Astrocyte (in vitro differentiated cells and primary cell): ENCODE results near the gene KIF15. TPM values are rescaled to one million over a fixed set of nuclear protein-coding genes. Genes with fewer than 3 reads are reported as not detected.
"Not testable (repeated sequence)": the region's sequence is repeated elsewhere in the genome, so short reads cannot be mapped to it uniquely, and the experiment has no call there.

Source experiments
- DNase-seq: peaks from one replicate; pipeline ENCODE4 v3.0.0-alpha.2; 2010; ENCODE audit warnings: low read depth
- FAIRE-seq: peaks from 2 replicates; lab custom pipeline; 2011; peaks lifted over from hg19 to GRCh38; lab: Jason Lieb, UNC
- H2AFZ ChIP-seq: 2 replicates; pipeline ENCODE4 v1.6.0; 2012; ENCODE audit warnings: low read depth, low read length, inconsistent platforms
- H3K27ac ChIP-seq: 2 replicates; pipeline ENCODE4 v1.5.1; 2011; ENCODE audit warnings: low read depth, low read length, inconsistent platforms
- H3K27me3 ChIP-seq: 2 replicates; pipeline ENCODE4 v1.6.0; 2011; ENCODE audit warnings: low read length, inconsistent platforms; ENCODE audit not compliant: insufficient read depth
- H3K36me3 ChIP-seq: 2 replicates; pipeline ENCODE4 v1.5.1; 2011; ENCODE audit warnings: low read length, inconsistent platforms; ENCODE audit not compliant: insufficient read depth
- H3K4me1 ChIP-seq: 2 replicates; pipeline ENCODE4 v1.5.1; 2011; ENCODE audit warnings: low read length, inconsistent platforms; ENCODE audit not compliant: insufficient read depth
- H3K4me2 ChIP-seq: 2 replicates; pipeline ENCODE4 v1.6.0; 2012; ENCODE audit warnings: low read length, inconsistent platforms
- H3K4me3 ChIP-seq: 2 replicates; pipeline ENCODE4 v1.5.1; 2011; ENCODE audit warnings: low read depth, mild to moderate bottlenecking, low read length, inconsistent platforms; ENCODE audit not compliant: insufficient read depth
- H3K79me2 ChIP-seq: 2 replicates; pipeline ENCODE4 v1.6.0; 2012; ENCODE audit warnings: mild to moderate bottlenecking, low read length, inconsistent platforms; ENCODE audit not compliant: insufficient read depth
- H3K9ac ChIP-seq: 2 replicates; pipeline ENCODE4 v1.6.0; 2012; ENCODE audit warnings: mild to moderate bottlenecking, low read length, inconsistent platforms
- H3K9me3 ChIP-seq: 2 replicates; pipeline ENCODE4 v1.5.1; 2012; ENCODE audit warnings: low read depth, mild to moderate bottlenecking, low read length, inconsistent platforms; ENCODE audit not compliant: insufficient read depth
- H4K20me1 ChIP-seq: 2 replicates; pipeline ENCODE4 v1.6.0; 2012; ENCODE audit warnings: low read length, inconsistent platforms; ENCODE audit not compliant: insufficient read depth
- H3K27ac Mint-ChIP-seq: one replicate; pipeline ENCODE4 v1.8.0; 2021; ENCODE audit warnings: mild to moderate bottlenecking, mixed read lengths; ENCODE audit not compliant: unreplicated experiment
- H3K27me3 Mint-ChIP-seq: one replicate; pipeline ENCODE4 v1.8.0; 2021; ENCODE audit warnings: low read depth, mixed read lengths; ENCODE audit not compliant: unreplicated experiment
- H3K36me3 Mint-ChIP-seq: one replicate; pipeline ENCODE4 v1.8.0; 2021; ENCODE audit warnings: low read depth, mixed read lengths; ENCODE audit not compliant: unreplicated experiment
- H3K4me1 Mint-ChIP-seq: one replicate; pipeline ENCODE4 v1.8.0; 2021; ENCODE audit warnings: low read depth, mixed read lengths; ENCODE audit not compliant: unreplicated experiment
- H3K4me3 Mint-ChIP-seq: one replicate; pipeline ENCODE4 v1.8.0; 2021; ENCODE audit warnings: mild to moderate bottlenecking, moderate library complexity, mixed read lengths; ENCODE audit not compliant: unreplicated experiment
- H3K9me3 Mint-ChIP-seq: one replicate; pipeline ENCODE4 v1.8.0; 2021; ENCODE audit warnings: mild to moderate bottlenecking, mixed read lengths; ENCODE audit not compliant: unreplicated experiment
- CTCF ChIP-seq: IDR thresholded peaks from 2 replicates; pipeline ENCODE4 v1.5.1; 2011; ENCODE audit warnings: low read depth, mild to moderate bottlenecking, inconsistent platforms, low read length, moderate library complexity; ENCODE audit not compliant: insufficient read depth
- EZH2 ChIP-seq: IDR thresholded peaks from 2 replicates; pipeline ENCODE4 v1.6.1; 2012; ENCODE audit warnings: mild to moderate bottlenecking, low read length, inconsistent platforms; ENCODE audit not compliant: insufficient read depth
- total RNA-seq: library from RNA; stranded (reverse); gene quantifications from 2 replicates; pipeline ENCODE4 v1.2.1, GENCODE V29; 2021

The KIF15 gene
- total RNA-seq, 1 donor from 2014 or later: 1.5 TPM

GRCh38 chr3:44814751-44815150, 53.2 kb downstream of the KIF15 start:
- peaks cover 8% of the 10 kb centered on the region for H3K36me3 Mint-ChIP-seq
- DNase-seq (no peak), FAIRE-seq (no peak)
- no peaks in the 10 kb centered on the region for H3K4me1 Mint-ChIP-seq
- Histone ChIP-seq H3K9me3 (no peaks in the 10 kb centered on the region), H3K4me2 (no peak overlapping the region), H3K79me2 (no peaks in the 10 kb centered on the region), H3K9ac (no peak overlapping the region), H3K27ac (no peak overlapping the region), H3K36me3 (peaks cover 6% of the 10 kb centered on the region), H3K4me1 (no peaks in the 10 kb centered on the region), H4K20me1 (no peaks in the 10 kb centered on the region), H2AFZ (no peak overlapping the region), H3K4me3 (no peak overlapping the region), H3K27me3 (no peaks in the 10 kb centered on the region)
- no peak overlapping the region for H3K4me3 Mint-ChIP-seq
- H3K27me3 Mint-ChIP-seq: no peaks in the 10 kb centered on the region
- peaks cover 13% of the 10 kb centered on the region for H3K9me3 Mint-ChIP-seq
- TF ChIP-seq EZH2 (no peak), CTCF (no peak)
- H3K27ac Mint-ChIP-seq: no peak overlapping the region

- H3K27me3 ChIP-seq, H3K27me3 Mint-ChIP-seq, FAIRE-seq, H3K27ac ChIP-seq, H3K36me3 Mint-ChIP-seq, H3K4me3 Mint-ChIP-seq, H2AFZ ChIP-seq, H3K9me3 ChIP-seq, H3K4me2 ChIP-seq, H3K4me1 Mint-ChIP-seq, H3K79me2 ChIP-seq, H4K20me1 ChIP-seq, H3K36me3 ChIP-seq, H3K4me3 ChIP-seq, H3K9ac ChIP-seq, H3K27ac Mint-ChIP-seq, H3K4me1 ChIP-seq, DNase-seq: not testable (repeated sequence)
- peaks cover 16% of the 10 kb centered on the region for H3K9me3 Mint-ChIP-seq
Measured at GRCh38 chr3:44816334-44816733, 54.7 kb downstream of the KIF15 start.

- H3K27ac Mint-ChIP-seq, H3K4me1 ChIP-seq, H3K27ac ChIP-seq, H4K20me1 ChIP-seq, H3K27me3 ChIP-seq, FAIRE-seq, H3K4me2 ChIP-seq, H3K4me3 Mint-ChIP-seq, H3K9me3 ChIP-seq, H3K79me2 ChIP-seq, H3K36me3 ChIP-seq, H3K4me3 ChIP-seq, H3K27me3 Mint-ChIP-seq, H3K9ac ChIP-seq, DNase-seq, H2AFZ ChIP-seq: not testable (repeated sequence)
- peaks cover 11% of the 10 kb centered on the region for H3K36me3 Mint-ChIP-seq
- peaks cover 11% of the 10 kb centered on the region for H3K4me1 Mint-ChIP-seq
- peaks cover 23% of the 10 kb centered on the region for H3K9me3 Mint-ChIP-seq
Measured at GRCh38 chr3:44821206-44821605, 59.6 kb downstream of the KIF15 start.
